ENCODE data around the gene G6PC3. TPM values are rescaled to one million over a fixed set of nuclear protein-coding genes. Genes with fewer than 3 reads are reported as not detected.
"Not testable (repeated sequence)": the region's sequence is repeated elsewhere in the genome, so short reads cannot be mapped to it uniquely, and the experiment has no call there.

The G6PC3 gene
- total and polyA plus RNA-seq, 9 donors, result 16.1 to 43.8 (median 37.0) TPM

DNA sequence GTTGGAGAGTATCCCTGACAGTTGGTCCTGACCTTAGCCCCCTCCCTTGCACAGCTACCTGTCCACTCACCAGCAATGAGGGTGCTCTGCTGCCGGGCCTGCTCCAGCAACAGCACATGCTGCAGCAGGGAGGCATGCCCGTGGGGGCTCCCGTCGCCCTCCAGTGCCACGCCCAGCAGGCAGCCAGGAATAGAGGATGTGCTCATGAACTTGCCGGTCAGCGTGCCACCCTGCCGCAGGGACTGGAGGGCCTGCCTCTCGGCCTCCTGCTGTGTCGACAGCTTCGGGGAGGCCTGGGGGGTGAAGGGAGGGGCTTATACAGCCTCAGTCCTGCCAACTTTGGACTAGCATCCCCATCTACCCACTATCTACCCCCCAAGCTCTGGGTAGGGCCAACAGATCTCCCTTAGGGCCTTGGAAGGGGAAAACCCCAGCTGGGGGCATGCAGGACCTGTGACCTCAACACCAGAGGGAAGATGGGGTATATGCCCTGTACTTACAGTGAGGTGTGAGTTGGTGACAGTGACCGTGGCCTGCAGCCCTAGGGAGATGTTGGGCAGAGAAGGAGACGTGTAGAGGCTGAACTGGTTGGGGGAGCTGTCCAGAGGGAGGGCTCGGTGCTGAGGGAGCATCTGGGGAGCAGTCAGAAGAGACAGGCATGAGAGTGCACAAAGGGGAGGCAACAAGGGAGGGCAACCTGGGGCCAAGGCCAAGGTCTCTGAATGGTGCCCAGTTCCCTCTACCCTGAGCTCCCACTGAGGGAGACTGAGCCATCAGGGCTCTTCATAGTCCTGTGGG, 20.9 kb downstream of the G6PC3 start:
- Histone ChIP-seq H3K4me3 (ENCODE audit: low read length) (no peak overlapping the region), H3K27me3 (ENCODE audit: control insufficient read depth, insufficient read depth, low read length) (no peaks in the 10 kb centered on the region), H3K9me3 (replicated peaks; ENCODE audit: control insufficient read depth, low read depth, low read length) (no peaks in the 10 kb centered on the region), H3K27ac (ENCODE audit: low read length) (no peak overlapping the region), H3K4me1 (ENCODE audit: control insufficient read depth, insufficient read depth, low read length) (peaks cover 37% of the 10 kb centered on the region), H3K36me3 (ENCODE audit: control insufficient read depth, insufficient read depth, low read length) (peaks cover 57% of the 10 kb centered on the region)
- WGBS (ENCODE audit: insufficient coverage), result 58% methylated on average over 3 of the region's 14 CpGs
- no peak for DNase-seq

DNA sequence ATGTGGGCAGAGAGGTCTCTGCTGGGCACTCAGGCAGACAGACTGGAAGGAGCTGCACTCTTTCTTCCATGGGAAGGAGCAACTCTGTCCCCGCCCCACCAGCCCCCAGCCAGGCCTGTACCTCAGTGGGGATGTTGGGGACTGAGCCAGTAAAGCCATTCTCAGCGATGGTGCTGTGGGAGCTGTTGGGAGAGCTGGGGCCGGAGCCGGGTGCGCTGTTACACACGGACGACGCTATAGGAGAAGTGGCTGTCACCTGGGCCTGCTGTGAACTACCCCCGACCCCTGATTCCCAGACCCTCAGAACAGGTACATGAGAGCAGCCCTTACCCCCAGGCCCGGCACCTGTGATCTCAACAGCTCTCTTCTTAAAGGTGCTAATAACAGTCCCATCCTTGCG, 21.5 kb downstream of the G6PC3 start:
- no peaks in the 10 kb centered on the region for H3K27me3 ChIP-seq (ENCODE audit: control insufficient read depth, insufficient read depth, low read length)
- no peaks in the 10 kb centered on the region for H3K9me3 ChIP-seq (replicated peaks; ENCODE audit: control insufficient read depth, low read depth, low read length)
- H3K27ac ChIP-seq (ENCODE audit: low read length), result no peak overlapping the region
- peaks cover 54% of the 10 kb centered on the region for H3K36me3 ChIP-seq (ENCODE audit: control insufficient read depth, insufficient read depth, low read length)
- DNase-seq, result no peak
- H3K4me3 ChIP-seq (ENCODE audit: low read length), result no peak overlapping the region
- 88% methylated on average over 8 of the region's 11 CpGs for WGBS (ENCODE audit: insufficient coverage)
- H3K4me1 ChIP-seq (ENCODE audit: control insufficient read depth, insufficient read depth, low read length), result peaks cover 42% of the 10 kb centered on the region

DNA sequence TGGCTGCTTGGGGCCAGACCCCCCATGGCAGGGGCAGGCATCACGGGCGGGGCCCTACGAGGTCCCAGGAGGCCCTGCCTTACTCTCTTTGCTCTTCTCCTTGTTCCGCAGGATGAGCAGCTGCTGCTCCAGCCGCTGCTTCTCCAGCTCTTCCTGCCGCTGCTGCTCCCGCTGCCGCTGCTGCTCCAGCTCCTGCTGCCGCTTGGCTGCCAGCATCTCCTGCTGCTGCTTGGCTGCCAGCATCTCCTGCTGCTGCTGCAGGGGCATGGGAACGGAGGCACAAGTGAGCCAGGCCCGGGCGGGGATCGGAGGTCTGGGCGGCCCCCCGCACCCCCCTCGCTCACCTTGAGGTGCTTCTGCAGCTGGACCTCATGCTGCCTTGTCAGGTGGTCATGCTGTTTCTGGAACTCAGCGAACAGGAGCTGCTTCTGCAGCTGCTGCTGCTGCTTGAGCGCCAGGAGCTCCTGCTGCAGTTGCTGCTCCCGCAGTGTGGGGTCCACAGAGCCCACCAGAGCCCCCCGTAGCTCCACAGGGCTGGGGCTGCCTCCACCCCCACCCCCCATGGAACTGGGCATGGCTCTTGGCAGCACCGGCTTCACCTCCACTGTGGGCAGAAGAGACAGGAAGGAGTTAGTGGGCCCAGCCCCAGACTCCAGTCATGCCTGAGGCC, 22.8 kb downstream of the G6PC3 start:
- H3K9me3 ChIP-seq (replicated peaks; ENCODE audit: control insufficient read depth, low read depth, low read length), result no peaks in the 10 kb centered on the region

DNA sequence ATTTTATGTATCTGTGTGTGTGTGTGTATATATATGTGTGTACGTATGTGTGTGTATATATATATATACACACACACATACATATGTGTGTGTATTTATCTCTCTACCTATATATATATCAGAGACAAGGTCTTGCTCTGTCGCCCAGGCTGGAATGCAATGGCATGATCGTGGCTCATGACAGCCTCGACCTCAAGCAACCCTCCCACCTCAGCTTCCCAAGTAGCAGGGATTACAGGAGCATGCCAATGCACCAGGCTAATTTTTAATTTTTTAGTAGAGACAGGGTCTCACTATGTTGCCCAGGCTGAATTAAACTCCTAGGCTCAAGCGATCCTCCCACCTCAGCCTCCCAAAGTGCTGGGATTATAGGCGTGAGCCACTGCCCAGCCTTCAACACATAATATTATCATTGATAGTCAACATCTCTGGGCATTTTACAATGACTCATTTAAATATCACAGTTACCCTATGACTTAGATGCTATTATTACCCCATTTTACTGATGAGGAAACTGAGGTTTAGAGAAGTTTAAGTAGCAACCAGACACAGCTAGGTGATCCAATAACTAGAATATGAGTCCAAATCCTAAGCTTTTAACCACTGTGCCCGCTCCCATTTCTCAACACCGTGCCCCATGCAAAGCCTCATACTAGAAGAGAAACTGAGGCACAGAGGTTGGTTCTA, 24.3 kb downstream of the G6PC3 start:
- no peak for DNase-seq
- H3K27ac ChIP-seq (ENCODE audit: low read length), result peak overlapping the region; percentile 99
- peak overlapping the region; percentile 40 for H3K4me3 ChIP-seq (ENCODE audit: low read length)
- no peaks in the 10 kb centered on the region for H3K9me3 ChIP-seq (replicated peaks; ENCODE audit: control insufficient read depth, low read depth, low read length)
- peaks cover 61% of the 10 kb centered on the region for H3K4me1 ChIP-seq (ENCODE audit: control insufficient read depth, insufficient read depth, low read length)
- H3K36me3 ChIP-seq (ENCODE audit: control insufficient read depth, insufficient read depth, low read length), result peaks cover 34% of the 10 kb centered on the region
- H3K27me3 ChIP-seq (ENCODE audit: control insufficient read depth, insufficient read depth, low read length), result no peaks in the 10 kb centered on the region
- WGBS (ENCODE audit: insufficient coverage), result 80% methylated on average over 5 of the region's 8 CpGs

More for the DNA sequence above, 22.8 kb downstream of the G6PC3 start:
- Histone ChIP-seq H3K4me1 (ENCODE audit: control insufficient read depth, insufficient read depth, low read length) (peaks cover 52% of the 10 kb centered on the region), H3K36me3 (ENCODE audit: control insufficient read depth, insufficient read depth, low read length) (peaks cover 41% of the 10 kb centered on the region), H3K4me3 (ENCODE audit: low read length) (no peak overlapping the region), H3K27me3 (ENCODE audit: control insufficient read depth, insufficient read depth, low read length) (no peaks in the 10 kb centered on the region), H3K27ac (ENCODE audit: low read length) (peak overlapping the region; percentile 35)
- no peak for DNase-seq
- WGBS (ENCODE audit: insufficient coverage), result 62% methylated on average over 20 of the region's 21 CpGs

DNA sequence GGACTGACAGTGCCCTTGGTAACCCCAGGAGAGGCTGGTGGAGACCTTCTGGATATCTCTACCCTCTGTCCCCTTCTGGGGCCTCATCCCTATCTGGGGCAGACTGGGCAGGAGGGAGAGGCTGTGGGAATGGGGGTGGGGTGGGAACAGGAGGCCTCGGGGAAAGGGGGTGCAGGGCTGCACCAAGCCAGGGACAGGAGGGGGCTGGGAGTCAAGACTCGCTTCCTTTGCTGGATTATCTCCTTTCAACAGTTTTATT, 24.8 kb downstream of the G6PC3 start:
- Histone ChIP-seq H3K27me3 (ENCODE audit: control insufficient read depth, insufficient read depth, low read length) (no peaks in the 10 kb centered on the region), H3K9me3 (replicated peaks; ENCODE audit: control insufficient read depth, low read depth, low read length) (no peaks in the 10 kb centered on the region), H3K36me3 (ENCODE audit: control insufficient read depth, insufficient read depth, low read length) (peaks cover 31% of the 10 kb centered on the region), H3K27ac (ENCODE audit: low read length) (peak overlapping the region; percentile 99), H3K4me3 (ENCODE audit: low read length) (peak overlapping the region; percentile 40), H3K4me1 (ENCODE audit: control insufficient read depth, insufficient read depth, low read length) (peaks cover 61% of the 10 kb centered on the region)
- DNase-seq, result no peak
- WGBS (ENCODE audit: insufficient coverage), result no CpG with 5 or more reads among the region's 2 CpGs

DNA sequence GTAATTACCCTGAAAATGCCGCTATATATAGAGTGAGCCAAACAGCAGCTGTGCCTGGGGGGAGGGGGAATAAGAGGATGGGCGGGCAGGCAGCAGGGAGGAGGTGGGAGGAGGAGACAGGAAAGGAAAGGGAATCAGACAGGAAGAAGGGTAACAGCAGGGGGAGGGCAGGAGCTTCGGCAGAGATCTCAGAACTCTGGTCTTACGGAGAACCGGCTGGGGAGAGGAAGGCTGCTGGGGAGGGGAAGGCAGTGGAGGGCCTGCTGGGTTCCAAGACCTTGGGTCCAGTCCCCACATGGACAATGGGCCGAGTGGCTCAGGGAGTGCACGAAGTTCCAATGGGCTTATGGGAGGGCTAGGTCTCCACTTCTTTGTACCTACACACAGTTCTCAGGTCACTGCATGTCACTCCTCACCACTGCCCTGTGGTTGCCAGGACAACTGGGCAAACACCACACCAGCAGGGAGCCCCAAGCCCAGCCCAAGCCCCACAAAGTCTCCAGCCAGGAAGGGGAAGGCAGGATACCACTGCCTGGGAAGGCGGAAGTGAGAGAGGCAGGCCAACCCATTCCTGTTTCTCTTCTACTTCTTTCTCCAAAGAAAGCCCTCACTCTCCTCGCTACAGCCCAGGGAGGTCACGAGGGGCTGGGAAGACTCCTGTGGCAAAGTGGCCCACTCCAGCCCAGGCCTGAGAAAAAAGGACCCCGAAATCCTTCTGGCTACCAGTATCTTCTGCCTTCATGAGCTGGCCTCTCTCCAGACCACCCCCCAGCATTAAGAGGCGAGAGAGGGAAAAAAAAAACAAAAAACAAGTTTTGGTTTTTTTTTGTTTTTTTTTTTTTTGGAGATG, 25.3 kb downstream of the G6PC3 start:
- WGBS (ENCODE audit: insufficient coverage), result 3% methylated on average over 6 of the region's 12 CpGs
- peaks cover 61% of the 10 kb centered on the region for H3K4me1 ChIP-seq (ENCODE audit: control insufficient read depth, insufficient read depth, low read length)
- peak overlapping the region; percentile 40 for H3K4me3 ChIP-seq (ENCODE audit: low read length)
- peak; percentile 96 for DNase-seq
- no peaks in the 10 kb centered on the region for H3K9me3 ChIP-seq (replicated peaks; ENCODE audit: control insufficient read depth, low read depth, low read length)
- H3K27me3 ChIP-seq (ENCODE audit: control insufficient read depth, insufficient read depth, low read length), result no peaks in the 10 kb centered on the region
- H3K36me3 ChIP-seq (ENCODE audit: control insufficient read depth, insufficient read depth, low read length), result peaks cover 29% of the 10 kb centered on the region
- peak overlapping the region; percentile 99 for H3K27ac ChIP-seq (ENCODE audit: low read length)

DNA sequence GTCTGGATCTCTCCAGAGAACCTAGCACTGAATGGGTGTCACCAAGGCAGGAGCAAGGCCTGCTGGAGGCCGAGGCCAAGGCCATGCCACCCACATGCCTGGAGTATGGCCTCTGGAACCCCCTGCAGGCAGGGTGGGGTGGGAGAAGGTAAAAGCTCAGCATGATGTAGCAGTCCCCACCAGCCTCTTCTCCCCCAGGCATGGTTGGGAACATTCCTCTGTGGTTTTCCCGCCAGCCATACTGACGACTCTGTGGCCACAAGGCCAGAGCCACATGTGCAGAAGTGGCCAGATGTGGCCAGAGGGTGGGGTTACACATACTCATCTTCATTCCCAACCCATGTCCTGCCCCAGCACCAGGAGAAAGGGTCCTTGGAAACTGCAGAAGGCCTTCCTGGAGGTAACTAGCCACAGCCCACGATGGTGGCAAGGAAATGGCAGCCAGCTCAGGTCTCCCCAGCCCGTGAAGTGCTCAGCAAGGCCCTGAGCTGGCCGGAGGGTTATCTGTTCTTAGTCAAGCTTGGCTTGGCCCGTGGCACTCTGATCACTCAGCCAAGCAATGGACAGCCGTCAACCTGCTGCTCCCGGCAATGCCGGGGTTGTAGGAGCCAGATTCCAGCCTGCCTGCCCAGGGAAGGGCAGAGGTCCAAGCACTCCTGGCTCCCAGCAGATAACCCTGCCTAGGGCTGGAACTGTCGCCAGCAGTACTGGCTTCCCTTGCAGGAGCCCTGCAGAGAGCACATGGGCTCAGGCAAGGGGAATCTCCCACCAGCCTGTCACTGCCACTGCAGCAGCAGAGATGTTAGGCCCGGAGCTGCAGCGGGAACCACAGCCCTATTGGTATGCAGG, 26.8 kb downstream of the G6PC3 start:
- Histone ChIP-seq H3K4me3 (ENCODE audit: low read length) (no peak overlapping the region), H3K4me1 (ENCODE audit: control insufficient read depth, insufficient read depth, low read length) (peaks cover 68% of the 10 kb centered on the region), H3K36me3 (ENCODE audit: control insufficient read depth, insufficient read depth, low read length) (peaks cover 18% of the 10 kb centered on the region), H3K27me3 (ENCODE audit: control insufficient read depth, insufficient read depth, low read length) (no peaks in the 10 kb centered on the region), H3K9me3 (replicated peaks; ENCODE audit: control insufficient read depth, low read depth, low read length) (no peaks in the 10 kb centered on the region), H3K27ac (ENCODE audit: low read length) (peak overlapping the region; percentile 99)
- 75% methylated on average over 10 of the region's 13 CpGs for WGBS (ENCODE audit: insufficient coverage)
- peak; percentile 58 for DNase-seq

DNA sequence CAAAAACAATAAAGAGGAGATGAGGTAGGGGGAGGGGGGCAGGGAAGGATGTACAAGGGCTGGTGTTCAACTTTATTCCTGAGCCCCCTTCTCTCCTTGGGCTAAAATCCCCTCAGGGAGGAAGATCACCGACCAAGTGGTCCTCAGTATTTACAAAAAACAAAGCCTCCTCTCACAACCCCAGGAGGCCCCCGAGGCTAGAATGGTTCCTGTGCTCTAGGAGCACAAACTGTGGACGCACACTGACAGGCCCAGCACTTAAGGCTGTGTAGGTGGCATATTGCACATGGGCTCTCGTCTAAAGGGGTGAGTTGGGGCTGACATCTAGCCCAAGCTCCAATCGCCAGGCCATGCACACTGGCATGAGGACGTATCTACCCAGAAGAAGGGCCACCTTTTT, 31.3 kb downstream of the G6PC3 start:
- not testable (repeated sequence) for H3K4me3 ChIP-seq (ENCODE audit: low read length); H3K9me3 ChIP-seq (replicated peaks; ENCODE audit: control insufficient read depth, low read depth, low read length); H3K27ac ChIP-seq (ENCODE audit: low read length); DNase-seq; H3K27me3 ChIP-seq (ENCODE audit: control insufficient read depth, insufficient read depth, low read length)
- H3K36me3 ChIP-seq (ENCODE audit: control insufficient read depth, insufficient read depth, low read length), result peaks cover 10% of the 10 kb centered on the region
- 100% methylated on average over 1 of the region's 6 CpGs for WGBS (ENCODE audit: insufficient coverage)
- peaks cover 73% of the 10 kb centered on the region for H3K4me1 ChIP-seq (ENCODE audit: control insufficient read depth, insufficient read depth, low read length)

DNA sequence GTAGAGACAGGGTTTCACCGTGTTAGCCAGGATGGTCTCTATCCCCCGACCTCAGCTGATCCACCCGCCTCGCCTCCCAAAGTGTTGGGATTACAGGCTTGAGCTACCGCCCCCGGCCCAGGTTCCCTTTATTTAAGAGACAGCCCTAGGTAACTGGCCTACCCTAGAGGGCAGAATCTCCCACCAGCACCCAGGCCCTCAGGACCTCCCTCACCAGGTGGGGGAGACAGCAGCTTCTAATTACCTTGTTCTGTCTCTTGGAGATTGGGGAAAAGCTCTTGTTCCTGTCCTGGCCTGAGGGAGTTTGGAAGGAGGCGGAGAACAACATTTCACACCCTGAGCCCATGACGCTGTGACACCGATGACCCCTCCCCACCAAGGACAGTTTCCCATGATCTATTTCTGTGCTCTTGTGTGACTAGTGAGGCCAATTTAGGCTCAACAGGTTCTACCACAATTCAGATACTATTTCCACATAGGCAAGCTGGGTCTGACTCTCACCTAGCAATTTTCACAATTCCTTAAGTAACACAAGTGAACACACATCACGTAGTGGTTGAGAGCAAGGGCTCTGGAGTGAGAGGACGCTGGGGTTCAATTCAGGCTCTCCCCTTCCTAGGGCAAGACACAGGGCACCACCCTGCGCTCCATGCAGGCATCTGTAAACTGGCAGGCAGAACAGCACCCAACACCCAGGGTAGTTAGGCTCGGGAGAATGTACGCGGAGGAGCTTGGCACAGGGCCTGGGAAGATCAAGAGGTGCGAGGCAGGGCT, 32.5 kb downstream of the G6PC3 start:
- Histone ChIP-seq H3K9me3 (replicated peaks; ENCODE audit: control insufficient read depth, low read depth, low read length) (no peaks in the 10 kb centered on the region), H3K4me3 (ENCODE audit: low read length) (no peak overlapping the region), H3K27me3 (ENCODE audit: control insufficient read depth, insufficient read depth, low read length) (no peaks in the 10 kb centered on the region), H3K36me3 (ENCODE audit: control insufficient read depth, insufficient read depth, low read length) (peaks cover 10% of the 10 kb centered on the region), H3K27ac (ENCODE audit: low read length) (peak overlapping the region; percentile 8), H3K4me1 (ENCODE audit: control insufficient read depth, insufficient read depth, low read length) (peaks cover 73% of the 10 kb centered on the region)
- WGBS (ENCODE audit: insufficient coverage), result 78% methylated on average over 10 of the region's 16 CpGs
- DNase-seq, result no peak
